Esophagus squamous epithelium (tissue), 5 donors: ENCODE data around the gene CEP85L. TPM values are rescaled to one million over a fixed set of nuclear protein-coding genes. Genes with fewer than 3 reads are reported as not detected.

ENCODE experiments used
- DNase-seq: peaks from one replicate; lab custom pipeline; 2025; lab: John Stamatoyannopoulos, UW
- H3K27ac ChIP-seq, 4 donors: fragments of 200-600 bp; sonication (generic); one replicate each; pipeline ENCODE4 v1.5.1; 2016 to 2019; ENCODE audit warnings: mild to moderate bottlenecking in 1 of 4
- H3K27me3 ChIP-seq, 4 donors: fragments of 200-600 bp; sonication (generic); 1 replicate in 3 of 4; 2 replicates in 1 of 4; pipeline versions ENCODE4 v1.5.1 to v1.6.0; 2017 to 2021; ENCODE audit warnings: antibody characterized with exemption in 1 of 4
- H3K36me3 ChIP-seq, 3 donors: fragments of 200-600 bp; sonication (generic); one replicate each; pipeline ENCODE4 v1.5.1; 2016 to 2019
- H3K4me1 ChIP-seq, 3 donors: fragments of 200-600 bp; sonication (generic); one replicate each; pipeline ENCODE4 v1.5.1; 2017 to 2019
- H3K4me3 ChIP-seq, 4 donors: fragments of 200-600 bp; sonication (generic); 1 replicate in 3 of 4; 2 replicates in 1 of 4; pipeline ENCODE4 v1.5.1; 2016 to 2019; ENCODE audit warnings: mild to moderate bottlenecking in 2 of 4, moderate library complexity in 1 of 4
- H3K9me3 ChIP-seq, 3 donors: fragments of 200-600 bp; sonication (generic); one replicate each; pipeline ENCODE4 v1.5.1; 2016 to 2019
- CTCF ChIP-seq, 6 experiments: fragments of 450-650 bp in 4 of 6; fragments of 200-600 bp in 2 of 6; sonication (generic) in 2 of 6; IDR thresholded peaks; one replicate each; pipeline ENCODE4 v1.5.1; 2016 to 2019; ENCODE audit warnings: antibody characterized with exemption in 6 of 6, mild to moderate bottlenecking in 4 of 6, moderate library complexity in 4 of 6
- POLR2A ChIP-seq, 4 donors: fragments of 450-650 bp; IDR thresholded peaks; one replicate each; pipeline ENCODE4 v1.6.1; 2017; ENCODE audit warnings: antibody characterized with exemption in 4 of 4, mild to moderate bottlenecking in 4 of 4, moderate library complexity in 3 of 4
- WGBS, 2 donors: methylation state at CpG; one replicate each; pipeline ENCODE4 v1.1.5; 2018; 5-methylcytosine and 5-hydroxymethylcytosine counted together
- intact Hi-C: fragments of 100-400 bp; cut with DNase I; formaldehyde crosslinking; loops from one replicate; pipeline ENCODE4 v1.15.0; 2022
- total RNA-seq, 4 donors: library from RNA; depleted of rRNA; stranded (reverse); fragments of >200 nt; gene quantifications; one replicate each; pipeline ENCODE4 v1.1.0, GENCODE V29; 2016
- donor health status: DM: yes; HTN: yes; CAD: no.

CEP85L gene
- total RNA-seq, 4 donors from 2014 or later = 1.3 to 9.2 (median 5.3) TPM

DNA sequence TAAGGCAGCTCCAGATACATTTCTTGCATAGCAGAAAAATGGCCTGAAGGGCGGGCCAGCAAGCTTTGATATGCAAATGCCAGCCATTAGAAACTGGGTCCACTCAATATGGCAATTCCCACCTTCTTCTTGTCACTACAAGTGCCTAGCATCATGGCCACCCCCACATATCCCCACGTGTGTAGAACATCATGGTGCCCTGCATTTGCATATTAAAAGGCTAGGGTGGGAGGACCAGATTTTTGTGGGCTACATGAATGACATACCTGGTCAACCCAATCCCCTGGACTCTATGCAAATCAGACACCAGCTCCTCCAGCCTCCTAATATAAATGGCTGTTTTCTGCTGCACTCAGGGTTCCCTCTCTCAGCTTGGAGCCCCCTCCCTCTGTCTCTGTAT lies 71.6 kb downstream of the CEP85L start:
- peaks cover 0 to 12% (median 0%) of the 10 kb centered on the region in 3 donors for H3K4me1 ChIP-seq
- no peak overlapping the region for H3K4me3 ChIP-seq
- peaks cover 0 to 1% (median 0%) of the 10 kb centered on the region in 3 donors for H3K36me3 ChIP-seq
- H3K27ac ChIP-seq = no peak overlapping the region
- no peak for DNase-seq
- intact Hi-C loops = no loop called here
- H3K27me3 ChIP-seq = no peaks in the 10 kb centered on the region
- TF ChIP-seq POLR2A (IDR thresholded peaks at IDR 0.05) = no peak
- no peak for TF ChIP-seq CTCF (IDR thresholded peaks at IDR 0.05)
- 85 to 88% methylated on average over 2 of the region's 2 CpGs for WGBS, 2 donors
- peaks cover 0 to 33% (median 23%) of the 10 kb centered on the region in 3 donors for H3K9me3 ChIP-seq

GRCh38 chr6:118578617-118579016 lies 72.8 kb downstream of the CEP85L start:
- Histone ChIP-seq H3K36me3 (peaks cover 0 to 11% (median 0%) of the 10 kb centered on the region in 3 donors), H3K27ac (no peak overlapping the region), H3K4me1 (peaks cover 0 to 12% (median 0%) of the 10 kb centered on the region in 3 donors), H3K27me3 (no peaks in the 10 kb centered on the region), H3K9me3 (peaks cover 9 to 45% (median 34%) of the 10 kb centered on the region in 3 donors), H3K4me3 (no peak overlapping the region)
- 95 to 96% methylated on average over 12 of the region's 12 CpGs for WGBS, 2 donors
- no peak for DNase-seq
- no peak for TF ChIP-seq CTCF (IDR thresholded peaks at IDR 0.05)
- TF ChIP-seq POLR2A (IDR thresholded peaks at IDR 0.05) = no peak
- intact Hi-C loops = no loop called here

DNA sequence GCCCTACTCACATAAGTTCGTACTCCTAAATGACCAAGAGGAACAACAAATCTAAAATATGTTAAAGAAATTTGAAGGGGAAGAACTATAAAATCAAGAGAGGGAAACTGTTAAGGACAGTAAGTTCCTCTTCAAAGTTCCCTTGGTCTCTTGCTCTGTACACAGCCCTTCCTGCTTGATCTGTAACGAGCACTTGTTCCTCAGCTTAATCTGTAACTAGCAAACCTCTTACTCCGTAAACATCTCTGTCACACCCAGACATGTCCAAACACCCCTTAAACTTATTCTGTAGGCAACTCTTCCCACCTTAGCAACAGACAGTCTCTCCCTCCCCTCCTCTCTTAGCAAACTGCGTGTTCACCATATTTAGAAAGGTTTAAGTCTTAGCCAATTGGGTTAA lies 73.4 kb downstream of the CEP85L start:
- Histone ChIP-seq H3K9me3 (peaks cover 10 to 46% (median 34%) of the 10 kb centered on the region in 3 donors), H3K36me3 (peaks cover 0 to 11% (median 0%) of the 10 kb centered on the region in 3 donors), H3K4me1 (peaks cover 0 to 12% (median 0%) of the 10 kb centered on the region in 3 donors), H3K27ac (no peak overlapping the region), H3K4me3 (no peak overlapping the region), H3K27me3 (no peaks in the 10 kb centered on the region)
- intact Hi-C loops = no loop called here
- TF ChIP-seq POLR2A (IDR thresholded peaks at IDR 0.05) = no peak
- TF ChIP-seq CTCF (IDR thresholded peaks at IDR 0.05) = no peak
- 51 to 58% methylated on average over 4 of the region's 4 CpGs for WGBS, 2 donors
- no peak for DNase-seq

- DNase-seq = no peak
- Histone ChIP-seq H3K27me3 (no peaks in the 10 kb centered on the region), H3K4me1 (no peaks in the 10 kb centered on the region), H3K27ac (no peak overlapping the region), H3K9me3 (peaks cover 10 to 37% (median 30%) of the 10 kb centered on the region in 3 donors), H3K4me3 (no peak overlapping the region), H3K36me3 (peaks cover 0 to 11% (median 0%) of the 10 kb centered on the region in 3 donors)
- no peak for TF ChIP-seq POLR2A (IDR thresholded peaks at IDR 0.05)
- no peak for TF ChIP-seq CTCF (IDR thresholded peaks at IDR 0.05)
- 95 to 96% methylated on average over 8 to 13 of the region's 13 CpGs for WGBS, 2 donors
- intact Hi-C loops = no loop called here
These were observed 77.1 kb downstream of the CEP85L start for GRCh38 chr6:118574051-118574865.

DNA sequence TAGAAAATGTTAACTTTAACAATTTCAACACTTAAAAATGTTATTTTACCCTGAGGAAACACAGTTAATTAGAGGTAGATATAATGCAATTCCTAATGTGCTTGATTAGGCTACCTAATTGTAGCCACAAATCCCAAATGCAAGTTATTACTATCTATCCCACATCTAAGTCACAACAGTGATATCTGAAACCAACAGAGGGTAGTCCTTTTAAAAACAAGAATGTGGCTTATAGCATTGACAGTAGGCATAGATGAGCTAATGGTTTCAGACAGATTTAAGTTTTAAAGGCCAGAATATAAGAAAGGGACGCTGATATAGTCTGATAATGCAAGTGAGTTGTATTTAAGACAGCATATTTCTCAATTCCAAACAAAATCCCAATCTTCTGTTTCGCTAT lies 80.3 kb downstream of the CEP85L start:
- intact Hi-C loops = no loop called here
- Histone ChIP-seq H3K27me3 (no peaks in the 10 kb centered on the region), H3K27ac (no peak overlapping the region), H3K9me3 (peaks cover 10 to 20% (median 16%) of the 10 kb centered on the region in 3 donors), H3K4me3 (no peak overlapping the region), H3K36me3 (peaks cover 0 to 11% (median 0%) of the 10 kb centered on the region in 3 donors), H3K4me1 (no peaks in the 10 kb centered on the region)
- no peak for TF ChIP-seq CTCF (IDR thresholded peaks at IDR 0.05)
- no peak for TF ChIP-seq POLR2A (IDR thresholded peaks at IDR 0.05)
- 81 to 93% methylated on average over 2 of the region's 2 CpGs for WGBS, 2 donors
- no peak for DNase-seq
